Urothelium cell line (cell line): ENCODE data around the gene TAC4.
A peak's percentile ranks its signal among the peaks of the same experiment; 100 is the strongest.

ENCODE experiments used
- DNase-seq: peaks from one replicate; pipeline ENCODE4 v3.0.0; 2011; ENCODE audit warnings: low spot score, mixed read lengths
- FAIRE-seq: peaks from 2 replicates; lab custom pipeline; 2011; peaks lifted over from hg19 to GRCh38; lab: Jason Lieb, UNC

The TAC4 gene

DNA sequence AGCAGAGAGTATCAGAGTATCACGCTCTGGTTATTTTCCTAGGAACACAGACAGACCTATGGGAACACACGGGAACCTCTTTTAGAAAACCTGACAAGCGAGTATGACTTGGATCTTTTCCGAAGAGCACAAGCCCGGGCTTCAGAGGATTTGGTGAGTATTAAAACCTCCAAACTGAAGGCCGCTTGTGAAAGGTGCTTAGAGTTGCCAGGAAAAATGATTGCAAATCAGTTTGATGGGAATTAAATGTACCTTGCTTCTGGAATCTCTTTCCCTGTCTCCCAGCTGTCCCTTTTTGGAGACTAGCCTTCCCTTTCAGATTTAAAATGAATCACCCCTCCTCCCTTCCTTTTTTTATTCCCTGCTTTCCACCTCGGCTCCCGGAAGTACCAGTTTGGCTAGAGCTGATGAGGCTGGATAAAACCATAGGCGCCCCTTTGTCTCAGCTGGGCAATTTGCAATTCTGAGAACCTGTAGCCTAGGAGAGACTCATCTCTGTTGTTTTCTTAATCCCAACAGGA is 32.0 kb downstream of the TAC4 start:
- DNase-seq = no peak
- no peak for FAIRE-seq

DNA sequence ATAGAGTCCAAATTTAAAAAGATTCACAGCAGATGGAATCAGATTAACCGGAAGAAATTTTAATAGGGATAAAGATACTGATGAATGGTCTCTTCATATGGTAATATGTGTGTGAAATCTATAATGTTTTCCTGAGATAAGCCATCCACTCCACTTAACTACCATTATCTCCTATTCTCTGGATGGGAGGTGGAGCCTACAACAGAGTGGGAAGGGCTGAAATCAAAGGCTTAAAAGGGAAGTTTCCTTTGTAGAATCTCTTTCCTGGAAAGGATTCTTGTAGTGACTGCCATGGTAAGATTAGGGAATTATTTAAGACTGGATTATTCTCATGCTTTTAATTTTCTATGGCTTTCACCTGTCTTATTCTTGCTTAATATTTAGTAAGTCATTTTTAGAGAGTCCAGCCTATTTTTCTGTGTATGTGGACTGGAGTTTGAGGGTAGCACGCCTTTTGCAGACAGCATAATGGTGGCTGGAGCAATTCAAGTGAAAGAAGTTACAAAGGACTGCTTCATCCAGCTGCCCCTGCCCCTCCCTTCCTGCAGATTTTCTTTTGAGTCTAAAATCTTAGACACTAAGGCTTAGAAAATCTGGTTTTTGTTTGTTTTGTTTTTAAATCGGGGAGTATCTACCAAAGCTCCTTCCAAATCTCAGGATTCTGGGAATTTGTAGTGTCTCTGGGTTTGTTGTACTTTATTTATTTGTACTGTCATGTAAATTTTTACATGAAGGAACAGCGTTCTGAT is 32.9 kb downstream of the TAC4 start:
- DNase-seq (no peak), FAIRE-seq (no peak)

DNA sequence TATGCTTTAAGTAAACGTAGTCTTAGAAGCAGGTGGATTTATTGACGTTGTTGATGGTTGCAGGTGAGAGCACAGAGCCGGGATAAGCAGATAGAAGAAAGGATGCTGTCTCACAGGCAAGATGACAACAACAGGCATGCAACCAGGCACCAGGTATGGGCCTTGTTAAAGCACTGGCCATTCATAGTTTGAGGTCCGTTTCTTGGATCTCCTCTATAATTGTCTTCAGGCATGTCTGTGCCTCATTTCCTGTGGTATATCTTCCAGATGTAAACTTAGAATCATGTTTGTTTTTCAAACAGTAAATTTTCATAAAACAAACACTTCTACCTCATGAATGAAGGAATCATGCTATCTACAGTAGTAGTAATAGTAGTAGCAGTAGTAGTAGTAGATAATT is 38.8 kb downstream of the TAC4 start:
- DNase-seq (no peak), FAIRE-seq (no peak)

DNA sequence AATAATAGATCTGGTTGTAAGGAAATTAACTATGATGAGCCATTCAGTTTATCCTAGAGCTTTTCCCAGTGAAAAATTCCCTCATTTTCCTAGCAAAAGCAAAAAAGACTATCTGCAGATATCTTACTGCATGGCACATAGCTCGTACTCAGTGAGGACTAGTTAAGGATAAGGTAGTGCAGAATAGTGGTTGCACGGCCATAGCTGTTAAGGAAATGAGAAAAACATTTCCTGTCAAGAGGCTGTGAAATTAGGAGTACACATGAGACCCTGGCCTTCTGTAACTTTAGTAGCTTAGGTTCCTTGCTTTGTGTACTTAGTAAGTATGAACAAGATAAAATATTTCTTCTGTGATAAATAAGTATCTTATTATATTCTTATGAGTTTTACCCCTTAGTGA is 49.1 kb downstream of the TAC4 start:
- DNase-seq = no peak
- no peak for FAIRE-seq

DNA sequence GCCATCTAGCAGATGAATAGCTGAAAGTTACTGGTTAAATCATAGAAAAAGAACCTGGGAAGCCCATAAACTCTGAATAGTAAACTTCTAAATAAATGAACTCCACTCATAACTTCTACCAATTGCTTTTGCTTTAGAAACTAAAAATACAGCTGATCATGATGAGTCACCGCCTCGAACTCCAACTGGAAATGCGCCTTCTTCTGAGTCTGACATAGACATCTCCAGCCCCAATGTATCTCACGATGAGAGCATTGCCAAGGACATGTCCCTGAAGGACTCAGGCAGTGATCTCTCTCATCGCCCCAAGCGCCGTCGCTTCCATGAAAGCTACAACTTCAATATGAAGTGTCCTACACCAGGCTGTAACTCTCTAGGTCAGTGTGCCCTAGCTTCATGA is 49.7 kb downstream of the TAC4 start:
- no peak for FAIRE-seq

DNA sequence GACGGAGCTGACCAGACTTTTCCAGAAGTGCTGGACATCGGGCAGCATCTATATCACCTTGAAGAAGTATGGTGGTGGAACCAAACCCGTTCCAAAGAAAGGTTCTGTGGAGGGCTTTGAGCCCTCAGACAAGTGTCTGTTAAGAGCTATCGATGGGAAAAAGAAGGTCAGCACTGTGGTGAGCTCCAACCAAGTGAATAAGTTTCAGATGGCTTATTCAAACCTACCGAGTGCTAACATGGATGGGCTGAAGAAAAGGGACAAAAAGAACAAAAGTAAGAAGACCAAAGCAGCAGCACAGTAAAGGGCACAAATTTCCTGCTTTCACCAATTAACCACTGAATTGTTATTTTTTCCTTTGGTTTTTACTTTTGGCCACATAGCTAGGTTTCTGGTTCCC is 52.5 kb downstream of the TAC4 start:
- no peak for DNase-seq
- FAIRE-seq = no peak

More for the DNA sequence above, 49.7 kb downstream of the TAC4 start:
- DNase-seq = no peak

DNA sequence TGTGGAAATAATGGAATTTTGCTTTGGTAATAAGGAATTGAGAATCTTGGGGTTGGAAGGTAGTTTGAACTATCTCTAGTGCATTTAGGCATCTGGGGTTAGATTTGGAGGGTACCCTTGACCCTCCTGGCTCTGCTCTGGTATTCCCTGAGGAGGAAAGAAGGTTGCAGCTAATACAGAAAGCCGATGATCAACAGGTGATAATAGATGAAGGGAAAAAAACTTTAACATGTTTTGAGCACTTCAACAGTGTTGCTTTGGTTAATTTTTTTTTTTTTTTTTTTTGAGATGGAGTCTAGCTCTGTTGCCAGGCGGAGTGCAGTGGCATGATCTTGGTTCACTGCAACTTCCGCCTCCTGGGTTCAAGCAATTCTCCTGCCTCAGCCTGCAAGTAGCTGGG is 54.6 kb downstream of the TAC4 start:
- no peak for FAIRE-seq
- DNase-seq = no peak

DNA sequence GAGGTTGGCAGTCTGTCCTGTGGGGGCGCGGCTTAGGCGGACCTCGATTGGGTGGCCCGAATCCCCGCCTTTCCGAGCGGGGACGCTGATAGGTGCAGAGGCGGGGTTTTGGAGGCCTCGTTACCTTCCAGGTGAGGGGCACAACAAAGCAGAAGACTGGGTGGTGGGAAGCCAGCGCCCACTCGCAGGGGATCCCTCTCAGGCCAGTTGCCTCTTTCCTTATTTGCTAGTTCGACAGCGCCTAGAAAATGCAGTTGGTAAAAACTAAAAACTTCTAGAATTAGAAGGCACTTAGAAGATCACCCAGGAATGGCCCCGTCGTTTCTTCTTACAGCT is 58.7 kb downstream of the TAC4 start:
- DNase-seq (no peak), FAIRE-seq (no peak)

DNA sequence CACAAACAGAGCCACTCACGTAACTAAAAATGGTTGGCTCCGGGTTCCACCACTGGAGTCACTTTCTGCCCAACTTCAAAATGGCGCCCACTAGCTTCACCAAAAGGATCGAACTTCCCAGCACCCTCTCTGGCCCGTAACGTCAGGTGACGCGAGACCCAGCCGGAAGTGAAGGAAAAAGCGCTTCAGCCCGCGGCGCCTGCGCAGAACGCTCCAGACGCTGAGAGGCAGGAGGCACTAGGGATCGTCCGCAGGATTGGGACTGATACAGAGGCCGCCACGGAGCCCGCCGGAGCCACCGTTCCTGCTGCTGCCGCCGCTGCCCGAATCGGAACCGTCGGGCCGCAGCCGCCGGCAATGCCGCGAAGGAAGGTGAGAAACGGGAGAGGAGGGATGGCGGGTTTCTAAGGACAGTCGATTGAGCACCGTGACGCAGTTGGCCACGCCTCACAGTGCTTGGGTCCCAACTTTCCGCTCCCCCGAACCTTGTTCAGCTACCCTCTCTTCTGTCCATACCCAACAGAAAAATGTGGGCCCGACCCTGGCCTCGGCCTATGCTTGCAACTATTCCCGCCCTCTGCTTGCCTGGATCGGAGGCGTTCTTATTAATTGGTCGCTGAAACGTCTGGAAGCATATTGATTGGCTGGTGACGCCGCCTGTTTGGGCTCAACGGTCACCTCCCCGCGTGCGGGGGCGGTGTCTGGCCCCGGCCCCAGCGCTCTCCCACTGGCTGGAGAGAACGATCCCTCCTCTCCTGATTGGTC is 59.2 kb downstream of the TAC4 start, which contains the start of gene KAT7:
Gene KAT7, plus strand, starts transcription at position 204 of the 765 bp plus-strand sequence. Its CDS starts 154 bp downstream, at position 358.
- FAIRE-seq (peak; percentile 79), DNase-seq (peak; percentile 99)
